ENCODE results near the gene ADAMTS8. TPM values are rescaled to one million over a fixed set of nuclear protein-coding genes. Genes with fewer than 3 reads are reported as not detected.

ADAMTS8 gene
- total RNA-seq, 2 donors from 2014 or later: 0.42 to 12.2 TPM

DNA sequence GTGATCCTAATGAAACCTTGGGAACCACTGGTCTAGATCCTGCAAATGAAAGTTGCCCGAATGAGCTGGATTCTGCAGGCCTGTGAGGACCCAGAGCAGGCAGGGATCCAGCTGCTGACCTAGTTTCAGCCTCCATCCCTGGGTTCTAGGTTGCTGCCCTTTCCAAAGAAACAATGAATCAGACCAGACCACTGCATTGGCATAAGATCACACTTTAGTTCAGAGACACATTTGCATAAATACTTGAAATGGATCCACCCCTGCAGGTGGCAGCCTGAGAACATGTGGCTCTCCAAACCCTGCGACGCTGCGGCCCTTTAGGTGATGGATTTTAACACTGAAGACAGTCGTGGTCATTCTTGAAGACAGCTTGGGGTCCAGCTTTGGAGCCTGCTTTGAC, 23.7 kb downstream of the ADAMTS8 start:
- H3K4me3 ChIP-seq: no peak overlapping the region
- DNase-seq: no peak
- H3K36me3 ChIP-seq: no peaks in the 10 kb centered on the region
- intact Hi-C loops (cut with DNase I): no loop called here
- no peak overlapping the region for H3K9ac ChIP-seq (ENCODE audit: low read depth in 2 of 2, low read length in 2 of 2)
- H3K27ac ChIP-seq: no peak overlapping the region
- H3K27me3 ChIP-seq: no peaks in the 10 kb centered on the region
- H3K4me1 ChIP-seq: no peaks in the 10 kb centered on the region
- H3K9me3 ChIP-seq: no peaks in the 10 kb centered on the region
- TF ChIP-seq, protein P1, sequence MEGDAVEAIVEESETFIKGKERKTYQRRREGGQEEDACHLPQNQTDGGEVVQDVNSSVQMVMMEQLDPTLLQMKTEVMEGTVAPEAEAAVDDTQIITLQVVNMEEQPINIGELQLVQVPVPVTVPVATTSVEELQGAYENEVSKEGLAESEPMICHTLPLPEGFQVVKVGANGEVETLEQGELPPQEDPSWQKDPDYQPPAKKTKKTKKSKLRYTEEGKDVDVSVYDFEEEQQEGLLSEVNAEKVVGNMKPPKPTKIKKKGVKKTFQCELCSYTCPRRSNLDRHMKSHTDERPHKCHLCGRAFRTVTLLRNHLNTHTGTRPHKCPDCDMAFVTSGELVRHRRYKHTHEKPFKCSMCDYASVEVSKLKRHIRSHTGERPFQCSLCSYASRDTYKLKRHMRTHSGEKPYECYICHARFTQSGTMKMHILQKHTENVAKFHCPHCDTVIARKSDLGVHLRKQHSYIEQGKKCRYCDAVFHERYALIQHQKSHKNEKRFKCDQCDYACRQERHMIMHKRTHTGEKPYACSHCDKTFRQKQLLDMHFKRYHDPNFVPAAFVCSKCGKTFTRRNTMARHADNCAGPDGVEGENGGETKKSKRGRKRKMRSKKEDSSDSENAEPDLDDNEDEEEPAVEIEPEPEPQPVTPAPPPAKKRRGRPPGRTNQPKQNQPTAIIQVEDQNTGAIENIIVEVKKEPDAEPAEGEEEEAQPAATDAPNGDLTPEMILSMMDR (IDR thresholded peaks at IDR 0.05): no peak

DNA sequence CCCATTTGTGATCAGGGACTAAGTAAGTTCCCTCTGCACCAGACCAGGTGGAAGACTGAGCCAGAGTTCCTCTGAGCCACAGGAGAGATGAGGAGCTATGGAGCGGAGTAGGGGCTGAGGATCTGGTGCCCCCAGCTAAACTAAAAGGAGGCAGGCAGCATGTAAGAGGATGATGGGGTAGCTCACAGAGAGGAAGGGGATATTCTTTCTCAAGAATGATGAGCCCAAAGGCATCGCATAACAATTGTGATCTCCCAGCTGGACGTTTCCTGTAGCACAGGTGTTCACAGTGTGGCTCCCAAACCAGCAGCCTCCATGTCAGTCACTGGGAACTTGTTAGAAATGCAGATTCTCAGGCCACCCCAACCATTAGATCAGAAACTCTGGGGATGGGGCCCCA, 24.4 kb downstream of the ADAMTS8 start:
- Histone ChIP-seq H3K36me3 (no peaks in the 10 kb centered on the region), H3K4me3 (no peak overlapping the region), H3K27me3 (no peaks in the 10 kb centered on the region), H3K9ac (ENCODE audit: low read depth in 2 of 2, low read length in 2 of 2) (no peak overlapping the region), H3K27ac (peak overlapping the region; percentile 44), H3K9me3 (no peaks in the 10 kb centered on the region), H3K4me1 (no peaks in the 10 kb centered on the region)
- TF ChIP-seq, protein P1 (IDR thresholded peaks at IDR 0.05): no peak
- intact Hi-C loops (cut with DNase I): no loop called here
- no peak for DNase-seq

DNA sequence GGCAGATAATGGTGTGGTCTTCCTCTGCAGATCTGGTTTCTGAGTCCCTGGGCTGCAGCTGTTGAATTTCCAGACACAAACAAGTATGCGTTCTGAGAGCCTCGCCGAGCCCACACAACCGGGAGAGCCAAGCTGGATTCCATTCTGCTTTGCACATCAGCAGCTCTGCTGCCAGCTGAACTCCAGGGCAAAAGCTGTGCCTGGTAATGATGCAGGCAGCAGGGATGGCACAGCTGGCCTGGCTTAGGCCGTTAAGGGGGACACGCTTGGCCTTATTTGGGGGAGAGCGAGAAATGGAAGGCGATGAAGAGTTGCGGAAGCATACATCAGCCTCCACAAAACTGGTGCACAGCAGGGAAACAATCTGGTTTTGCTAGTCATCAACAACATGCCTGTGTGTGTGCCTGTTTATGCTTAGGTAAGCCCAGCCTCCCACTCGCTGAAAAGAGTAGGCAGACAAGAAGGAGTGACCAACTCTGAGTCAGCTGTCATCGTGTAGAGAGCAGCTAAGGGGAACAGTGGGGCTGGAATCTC, 25.1 kb downstream of the ADAMTS8 start:
- no peaks in the 10 kb centered on the region for H3K36me3 ChIP-seq
- H3K4me3 ChIP-seq: no peak overlapping the region
- no peak overlapping the region for H3K9ac ChIP-seq (ENCODE audit: low read depth in 2 of 2, low read length in 2 of 2)
- H3K27ac ChIP-seq: peak overlapping the region; percentile 44
- H3K9me3 ChIP-seq: no peaks in the 10 kb centered on the region
- TF ChIP-seq, protein P1 (IDR thresholded peaks at IDR 0.05): no peak
- no peaks in the 10 kb centered on the region for H3K27me3 ChIP-seq
- no peak for DNase-seq
- H3K4me1 ChIP-seq: no peaks in the 10 kb centered on the region
- intact Hi-C loops (cut with DNase I): no loop called here

GRCh38 chr11:130402570-130402969, 25.8 kb downstream of the ADAMTS8 start:
- Histone ChIP-seq H3K36me3 (no peaks in the 10 kb centered on the region), H3K27ac (peak overlapping the region; percentile 44), H3K9ac (ENCODE audit: low read depth in 2 of 2, low read length in 2 of 2) (no peak overlapping the region), H3K4me3 (no peak overlapping the region), H3K27me3 (no peaks in the 10 kb centered on the region), H3K9me3 (no peaks in the 10 kb centered on the region), H3K4me1 (no peaks in the 10 kb centered on the region)
- TF ChIP-seq, protein P1 (IDR thresholded peaks at IDR 0.05): no peak
- DNase-seq: no peak
- intact Hi-C loops (cut with DNase I): no loop called here

DNA sequence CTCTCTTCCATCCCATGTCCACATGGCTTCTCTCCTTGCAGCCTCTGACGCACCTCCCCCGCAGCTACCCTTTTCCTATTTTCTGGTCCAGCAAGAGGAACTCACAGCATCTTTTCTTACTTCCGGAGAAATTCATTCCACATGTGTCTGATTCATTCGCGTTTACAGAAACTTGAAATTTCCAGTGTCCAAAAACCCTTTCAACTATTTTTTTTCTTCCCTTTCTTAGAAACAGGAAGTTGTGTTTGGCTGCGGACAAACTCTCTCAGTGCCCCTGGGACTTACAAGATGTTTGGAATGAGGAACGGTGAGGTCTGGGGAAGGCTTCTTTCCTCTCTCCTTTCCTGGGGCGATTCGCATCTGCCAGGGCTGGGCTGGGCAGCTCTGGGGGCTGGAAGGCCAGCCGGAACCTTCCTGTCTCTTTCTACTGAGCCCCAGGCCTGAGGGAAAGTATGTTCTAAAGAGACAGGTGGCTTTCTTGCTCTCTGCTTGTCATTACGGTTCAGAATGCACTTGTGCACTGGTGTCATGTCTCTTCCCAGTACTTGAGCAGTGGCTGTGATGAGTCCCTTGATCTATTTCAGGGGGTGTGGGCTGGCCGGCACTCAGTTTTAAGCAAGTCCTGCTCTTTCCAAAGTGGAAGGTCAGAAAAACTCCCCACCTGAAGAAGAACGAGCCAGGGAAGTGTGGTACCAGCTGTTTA, 27.5 kb downstream of the ADAMTS8 start:
- Histone ChIP-seq H3K9me3 (no peaks in the 10 kb centered on the region), H3K9ac (ENCODE audit: low read depth in 2 of 2, low read length in 2 of 2) (no peak overlapping the region), H3K27me3 (no peaks in the 10 kb centered on the region), H3K4me3 (no peak overlapping the region), H3K36me3 (no peaks in the 10 kb centered on the region), H3K4me1 (no peaks in the 10 kb centered on the region), H3K27ac (no peak overlapping the region)
- DNase-seq: no peak
- TF ChIP-seq, protein P1 (IDR thresholded peaks at IDR 0.05): no peak
- intact Hi-C loops (cut with DNase I): no loop called here

Data from colonic mucosa (tissue), 4 donors.